ENCODE measurements around the gene LIN7C.

LIN7C gene

DNA sequence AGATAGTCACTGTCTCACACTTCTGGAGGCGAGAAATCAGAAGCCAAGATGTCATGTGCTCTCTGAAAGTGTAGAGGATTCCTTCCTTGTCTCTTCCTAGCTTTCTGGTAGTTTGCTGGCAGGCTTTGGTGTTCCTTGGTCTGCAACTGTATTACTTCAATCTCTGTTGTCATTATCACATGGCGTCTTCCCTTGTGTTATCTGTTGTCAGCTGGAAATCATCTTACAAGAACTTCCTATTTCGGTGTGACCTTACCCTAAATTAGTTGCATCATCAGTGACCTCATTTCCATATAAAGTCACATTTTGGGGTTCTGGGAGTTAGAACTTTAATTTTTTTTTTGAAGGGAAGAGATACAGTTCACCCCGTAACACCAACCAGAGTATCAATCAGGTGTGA, 3.3 kb upstream of the LIN7C start:
- no peak for DNase-seq (ENCODE audit: low read depth, low spot score)

DNA sequence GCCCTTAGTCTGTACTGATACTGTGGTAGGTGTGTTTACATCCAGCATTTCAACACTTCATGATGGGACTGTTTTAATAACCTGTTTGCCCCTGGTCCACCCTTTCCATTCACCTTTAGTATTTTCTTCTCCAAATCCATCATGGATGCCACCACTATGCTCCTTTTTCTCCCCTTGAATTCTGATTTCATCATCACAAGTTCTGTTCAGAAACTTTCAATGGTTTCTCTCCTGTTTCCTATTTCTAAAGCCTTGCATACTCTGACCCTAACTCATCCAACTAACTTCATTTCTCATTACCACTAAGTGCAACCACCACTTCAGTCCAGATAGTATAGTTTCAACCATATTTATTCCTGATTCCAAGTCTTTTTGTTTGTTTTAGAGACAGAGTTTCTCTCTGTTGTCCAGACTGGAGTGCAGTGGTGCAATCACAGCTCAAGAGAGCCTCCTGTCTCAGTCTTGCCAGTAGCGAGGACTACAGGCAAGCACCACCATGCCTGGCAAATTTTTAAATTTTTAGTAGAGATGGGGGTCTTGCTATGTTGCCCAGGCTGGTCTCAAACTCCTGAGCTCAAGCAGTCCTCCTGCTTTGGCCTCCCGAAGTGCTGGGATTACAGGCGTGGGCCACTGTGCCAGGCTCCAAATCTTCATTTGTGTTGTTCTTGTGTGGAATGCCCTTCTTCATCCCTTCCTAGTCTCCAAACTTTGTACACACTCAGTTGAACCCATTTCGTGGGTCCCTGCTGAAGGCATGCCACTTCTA, 1.2 kb upstream of the LIN7C start:
- DNase-seq (ENCODE audit: low read depth, low spot score) = no peak

DNA sequence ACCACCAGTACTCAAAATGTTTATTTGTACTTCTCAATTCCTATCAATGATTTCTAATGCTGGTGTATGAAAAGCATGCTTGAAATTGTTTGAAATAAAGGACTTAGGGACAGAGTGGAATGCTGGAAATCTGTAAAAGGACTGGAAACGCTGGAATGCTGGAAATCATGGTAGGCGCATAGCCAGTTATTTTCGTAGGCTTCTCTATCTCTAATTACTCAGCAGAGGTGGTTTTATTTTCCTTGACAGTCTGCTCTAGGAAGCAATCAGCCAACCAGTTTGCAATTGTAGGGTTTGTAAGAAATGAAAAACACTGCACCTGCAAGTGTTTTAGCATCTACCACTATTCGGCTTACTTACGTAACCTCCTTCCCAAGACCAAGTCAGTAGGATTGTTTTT, 788 bp downstream of the LIN7C start:
- no peak for DNase-seq (ENCODE audit: low read depth, low spot score)

DNA sequence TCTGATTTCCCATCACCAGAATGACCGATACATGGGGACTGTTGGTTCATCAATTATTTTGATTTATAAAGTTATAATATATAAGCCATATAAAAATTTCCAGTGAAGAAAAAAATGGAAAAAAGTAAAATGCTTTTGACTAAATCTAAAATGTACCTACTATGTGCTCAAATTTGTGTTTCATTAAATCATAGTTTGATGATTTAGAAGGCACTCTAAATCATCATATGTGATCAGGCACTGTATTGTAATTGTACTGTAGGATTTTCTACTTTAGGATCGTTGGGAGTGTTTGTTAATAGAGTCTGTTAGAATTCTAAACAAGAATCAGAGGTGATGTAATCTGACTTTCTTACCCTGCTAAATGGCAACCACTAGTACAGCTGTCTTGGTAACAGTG, 2.4 kb downstream of the LIN7C start:
- DNase-seq (ENCODE audit: low read depth, low spot score) = no peak

DNA sequence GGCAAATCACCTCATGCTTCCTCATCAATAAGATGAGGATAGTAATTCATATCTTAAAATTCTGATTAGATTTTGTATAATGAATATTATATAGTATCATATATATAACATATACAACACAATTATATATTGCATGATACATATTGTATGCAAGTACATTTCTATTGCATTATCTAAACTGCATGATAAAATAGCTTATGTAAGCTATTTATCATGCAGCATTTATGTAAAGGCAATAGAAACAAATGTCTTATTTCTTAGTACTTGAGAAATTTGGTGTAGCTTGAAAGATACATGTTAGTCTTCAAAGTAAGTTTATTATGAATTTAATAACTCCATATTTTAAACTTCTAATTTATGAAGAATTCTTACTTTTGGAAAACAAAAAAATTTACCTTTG, 5.5 kb downstream of the LIN7C start:
- no peak for DNase-seq (ENCODE audit: low read depth, low spot score)

DNA sequence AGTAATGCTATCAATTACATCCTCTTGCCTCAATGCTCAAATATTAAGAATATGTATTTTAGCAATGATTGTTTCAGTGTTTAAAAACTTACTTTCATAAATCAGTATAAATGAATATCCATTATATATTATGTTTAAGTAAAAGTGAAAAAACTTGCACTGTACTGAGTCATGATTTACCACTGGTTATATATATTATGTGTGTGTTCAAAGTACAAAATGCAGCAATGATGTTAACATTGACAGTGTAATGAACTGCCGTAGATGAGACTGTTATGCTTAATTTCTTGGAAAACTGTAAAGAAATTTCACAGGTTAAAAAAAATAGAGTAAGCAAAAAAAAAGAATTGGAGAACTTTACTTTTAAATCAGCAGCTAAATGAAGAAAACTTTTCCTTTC, 8.7 kb downstream of the LIN7C start:
- DNase-seq (ENCODE audit: low read depth, low spot score) = no peak

DNA sequence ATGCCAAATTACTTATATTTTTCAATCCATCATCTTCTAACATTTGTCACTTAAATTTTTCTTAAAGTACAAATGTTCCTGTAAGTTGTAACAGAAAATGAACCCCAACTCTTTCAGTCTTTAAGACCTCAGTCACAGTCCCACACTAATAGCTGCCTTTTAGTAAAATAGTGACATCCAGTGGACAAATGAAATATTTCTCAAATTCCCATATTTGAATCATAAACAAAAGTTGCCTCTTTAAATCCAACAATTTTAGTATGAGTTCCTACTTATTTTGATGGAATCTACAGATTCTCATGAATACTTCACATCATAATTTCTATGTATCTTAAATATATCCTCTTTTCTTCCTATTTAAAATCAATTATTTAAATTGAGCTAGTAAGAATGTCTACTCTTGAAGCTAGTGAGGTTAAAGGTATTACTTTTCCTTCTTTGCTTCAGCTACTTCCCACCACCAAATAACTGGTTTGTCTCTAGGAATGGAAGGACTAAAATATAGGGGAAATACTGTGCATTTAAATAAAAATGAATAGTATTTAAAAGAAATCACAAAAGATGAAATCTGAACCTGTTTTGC, 9.2 kb downstream of the LIN7C start:
- no peak for DNase-seq (ENCODE audit: low read depth, low spot score)

DNA sequence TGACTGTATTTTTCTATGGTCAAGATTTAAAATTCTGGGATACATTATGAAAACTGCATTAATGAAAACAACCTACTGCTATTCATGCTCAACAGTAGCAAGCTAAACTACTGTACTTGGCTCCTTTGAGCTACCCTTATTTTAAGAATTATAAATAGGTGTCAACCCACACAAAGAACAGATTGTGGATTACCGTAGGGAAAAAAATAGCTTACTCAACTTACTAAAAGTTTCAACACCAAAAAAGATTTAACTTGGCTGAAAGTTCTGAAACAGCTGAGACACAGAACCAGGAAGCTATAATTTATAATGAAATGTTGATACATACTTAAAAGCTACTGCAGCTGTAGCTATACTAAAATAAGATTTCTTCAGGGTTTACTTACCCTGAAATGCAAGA, 10.1 kb downstream of the LIN7C start:
- DNase-seq (ENCODE audit: low read depth, low spot score) = no peak

DNA sequence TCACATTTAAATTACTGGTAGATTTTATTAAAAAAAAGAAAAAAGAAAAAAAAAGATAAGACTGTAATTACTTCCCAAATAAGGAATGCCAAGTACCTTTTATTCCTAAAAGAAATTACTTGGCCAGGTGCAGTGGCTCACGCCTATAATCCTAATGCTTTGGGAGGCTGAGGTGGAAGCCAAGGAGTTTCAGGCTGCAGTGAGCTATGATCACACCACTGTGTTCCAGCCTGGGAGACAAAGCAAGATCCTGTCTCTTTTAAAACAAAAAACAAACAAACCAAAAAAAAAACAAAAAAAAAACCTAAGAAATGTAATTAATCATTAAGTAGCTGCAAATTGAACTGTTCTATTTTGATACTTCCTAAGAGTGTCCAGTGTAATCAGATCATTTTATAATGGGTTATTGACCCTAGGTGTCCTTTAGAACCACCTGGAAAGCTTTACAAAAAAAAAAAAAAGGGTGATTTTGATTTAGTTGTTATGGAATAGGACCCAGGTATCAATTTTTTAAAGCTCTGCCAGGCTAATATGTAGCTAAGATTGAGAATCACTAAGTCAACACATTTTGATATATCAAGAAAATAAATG, 10.8 kb downstream of the LIN7C start:
- DNase-seq (ENCODE audit: low read depth, low spot score) = no peak

DNA sequence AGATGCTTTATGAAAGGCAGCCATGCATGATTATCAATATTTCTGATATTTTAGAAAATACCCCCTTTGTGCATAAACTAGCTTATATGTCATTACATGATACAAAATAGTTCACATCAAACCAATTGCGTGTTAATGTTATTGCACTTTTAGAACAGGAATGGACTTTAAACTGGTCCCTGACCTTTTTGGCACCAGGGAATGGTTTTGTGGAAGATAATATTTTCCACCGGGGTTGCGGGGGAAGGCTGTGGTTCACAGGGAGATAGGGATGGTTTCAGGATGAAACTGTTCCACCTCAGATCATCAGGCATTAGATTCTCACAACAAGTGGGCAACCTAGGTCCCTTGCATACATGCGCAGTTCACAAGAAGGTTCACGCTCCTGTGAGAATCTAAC, 17.5 kb downstream of the LIN7C start:
- no peak for DNase-seq (ENCODE audit: low read depth, low spot score)

DNA sequence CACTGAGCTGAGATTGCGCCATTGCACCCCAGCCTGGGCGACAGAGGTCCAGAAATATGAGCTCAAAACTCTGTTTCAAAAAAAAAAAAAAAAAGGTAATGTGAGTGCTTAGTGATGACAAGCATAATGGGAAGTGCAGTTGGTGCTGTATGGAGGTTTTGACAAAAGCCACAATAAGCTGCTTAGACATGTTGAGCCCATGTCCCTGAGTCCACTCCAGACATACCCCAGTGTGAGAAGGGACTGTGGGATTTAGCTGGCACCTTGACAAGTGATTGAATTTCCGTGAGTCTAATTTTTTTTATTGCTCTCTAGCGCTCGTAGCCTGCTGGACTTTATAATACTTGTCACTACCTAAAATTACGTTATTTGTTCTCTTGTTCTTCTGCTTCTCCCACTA, 18.9 kb downstream of the LIN7C start:
- DNase-seq (ENCODE audit: low read depth, low spot score) = no peak

DNA sequence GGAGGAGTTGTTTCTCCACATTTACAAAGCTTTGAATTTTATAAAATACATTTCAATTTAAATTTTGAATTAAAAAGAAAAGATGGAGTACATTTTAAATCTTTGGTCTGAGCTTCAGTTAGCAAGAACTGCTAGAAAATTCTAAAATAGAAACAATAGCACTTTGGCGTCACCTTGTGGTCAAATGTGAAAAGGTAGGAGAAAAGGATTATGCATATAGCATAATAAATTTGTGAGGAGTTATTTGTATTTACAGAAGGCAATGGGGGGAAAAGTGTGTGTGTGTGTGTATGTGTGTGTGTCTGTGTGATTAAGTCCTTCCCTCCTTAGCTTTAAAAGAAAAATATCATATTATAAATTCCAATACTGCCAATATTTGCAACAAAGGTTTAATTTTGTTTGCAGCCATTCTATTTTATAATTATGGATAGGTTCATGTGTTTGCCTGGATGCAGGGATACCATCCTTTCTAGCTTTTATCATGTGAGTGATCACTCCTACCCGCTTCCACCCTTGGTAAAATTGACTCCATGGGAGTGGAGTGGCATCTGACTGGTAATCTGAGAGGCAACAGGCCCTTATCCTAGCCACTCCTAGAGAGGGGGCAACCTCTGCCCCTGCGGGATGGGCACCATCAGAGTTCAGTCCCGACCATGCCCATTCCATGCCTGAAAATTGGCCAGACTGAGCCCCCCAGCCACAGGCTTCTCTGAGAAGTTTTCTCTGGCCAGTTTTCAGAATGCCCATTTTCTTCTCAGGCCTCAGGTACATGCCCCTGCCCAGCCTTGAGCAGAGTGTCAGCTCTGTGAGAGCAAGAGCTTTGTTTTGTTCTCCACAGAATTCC, 20.4 kb downstream of the LIN7C start:
- DNase-seq (ENCODE audit: low read depth, low spot score) = peak; percentile 34

DNA sequence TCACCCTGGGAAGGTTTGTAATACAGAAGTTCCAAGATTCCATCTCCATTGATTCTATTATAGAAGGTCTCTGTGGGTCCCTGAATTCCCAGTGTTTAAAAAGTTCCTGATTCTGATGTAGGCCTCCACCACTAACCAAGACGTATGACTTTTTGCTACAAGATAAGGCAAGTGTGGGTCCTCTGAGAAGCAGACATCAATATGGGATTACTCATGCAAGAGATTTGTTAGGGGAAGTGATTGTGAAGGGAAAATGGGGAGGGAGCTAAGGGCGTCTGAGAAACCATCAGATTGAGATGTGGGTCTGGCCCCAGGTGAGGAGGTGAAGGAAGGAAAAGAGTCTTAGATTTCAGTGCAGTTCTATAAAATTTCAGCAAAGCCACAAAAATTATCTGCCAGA, 23.8 kb downstream of the LIN7C start:
- DNase-seq (ENCODE audit: low read depth, low spot score) = no peak

DNA sequence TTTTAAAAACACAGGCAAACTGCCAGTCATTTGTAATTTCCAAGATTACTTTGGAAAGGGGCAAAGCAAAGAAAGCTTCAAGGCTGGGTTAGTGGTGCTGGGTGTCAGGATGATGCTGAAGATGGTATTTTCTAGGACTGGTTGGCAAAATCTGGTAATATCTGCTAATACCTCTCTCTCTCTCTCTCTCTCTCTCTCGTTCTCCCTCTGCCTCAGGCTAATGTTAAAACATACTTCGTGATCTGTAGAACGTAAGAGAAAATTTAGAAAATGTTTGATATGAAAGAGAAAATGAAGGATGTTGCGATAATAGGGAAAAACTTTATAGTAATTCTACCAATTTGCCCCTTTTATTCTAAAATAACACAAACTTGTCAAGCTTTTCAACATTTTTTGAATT, 24.6 kb downstream of the LIN7C start:
- no peak for DNase-seq (ENCODE audit: low read depth, low spot score)

DNA sequence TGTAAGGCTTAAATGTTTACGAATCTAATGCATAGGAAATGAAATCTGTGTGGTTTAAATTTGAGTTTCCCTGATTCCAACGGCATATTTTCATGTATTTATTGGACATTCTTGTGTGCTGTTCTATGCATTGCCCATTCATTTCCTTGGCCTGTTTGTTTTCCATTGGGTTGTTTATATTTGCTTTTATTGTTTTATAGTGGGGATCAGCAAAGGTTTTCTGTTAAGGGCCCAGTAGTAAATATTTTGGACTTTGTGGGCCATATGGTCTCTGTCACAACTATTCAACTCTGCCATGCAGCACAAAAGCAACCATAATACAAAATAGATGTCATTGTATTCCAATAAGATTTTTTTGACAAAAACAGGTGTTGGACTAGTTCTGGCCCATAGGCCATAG, 28.7 kb downstream of the LIN7C start:
- no peak for DNase-seq (ENCODE audit: low read depth, low spot score)

DNA sequence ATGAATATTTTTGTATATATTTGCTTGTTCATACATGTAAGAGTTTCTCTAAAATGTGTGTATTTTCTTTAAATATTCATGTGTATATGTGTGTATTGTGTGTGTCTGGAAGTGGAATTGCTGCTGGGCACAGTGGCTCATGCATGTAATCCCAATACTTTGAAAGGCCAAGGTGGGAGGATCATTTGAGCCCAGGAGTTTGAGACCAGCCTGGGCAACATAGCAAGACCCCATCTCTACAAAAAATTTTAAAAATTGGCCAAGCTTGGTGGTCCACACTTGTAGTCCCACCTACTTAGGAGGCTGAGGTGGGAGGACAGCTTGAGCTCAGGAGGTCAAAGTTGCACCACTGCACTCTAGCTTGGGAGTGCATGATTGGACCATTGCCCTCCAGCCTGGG, 29.3 kb downstream of the LIN7C start:
- no peak for DNase-seq (ENCODE audit: low read depth, low spot score)

DNA sequence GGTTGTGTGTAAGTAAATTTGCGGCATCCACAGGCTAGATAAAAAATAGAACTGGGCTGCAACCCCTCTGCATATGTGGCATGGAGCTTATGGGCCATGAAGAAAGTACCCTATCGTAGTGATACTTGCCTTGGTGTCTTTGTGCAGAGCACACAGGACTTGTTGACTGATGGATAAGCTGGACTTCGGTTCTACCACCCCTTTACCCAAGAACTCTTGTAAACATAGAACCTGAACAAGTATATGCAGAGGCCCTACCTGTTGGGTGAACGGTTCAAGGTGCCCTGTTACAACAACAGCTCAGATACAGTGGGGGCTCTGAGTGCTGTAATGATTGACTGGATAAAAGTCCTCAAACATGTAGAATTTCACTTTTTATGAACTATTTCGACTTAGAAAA, 30.9 kb downstream of the LIN7C start:
- DNase-seq (ENCODE audit: low read depth, low spot score) = no peak

DNA sequence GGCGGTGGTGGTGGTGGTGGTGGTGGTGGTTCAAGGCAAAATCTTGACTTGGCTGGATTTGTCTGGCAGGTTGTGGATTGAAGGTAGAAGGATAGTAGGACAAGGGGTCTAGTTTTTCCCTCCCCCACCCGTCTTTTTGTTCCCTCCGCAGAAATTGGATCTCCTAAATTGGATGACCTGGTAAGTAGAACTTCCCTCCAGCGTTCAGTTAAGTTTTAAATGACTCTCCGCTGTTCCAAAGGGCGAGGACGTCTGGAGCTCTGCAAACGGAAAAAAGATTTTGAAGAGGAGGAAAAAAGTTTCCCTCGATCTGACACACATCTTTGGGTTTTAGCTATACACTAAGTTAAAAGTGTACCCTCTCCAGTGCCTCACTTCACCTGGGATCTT, 33.6 kb downstream of the LIN7C start:
- no peak for DNase-seq (ENCODE audit: low read depth, low spot score)

DNA sequence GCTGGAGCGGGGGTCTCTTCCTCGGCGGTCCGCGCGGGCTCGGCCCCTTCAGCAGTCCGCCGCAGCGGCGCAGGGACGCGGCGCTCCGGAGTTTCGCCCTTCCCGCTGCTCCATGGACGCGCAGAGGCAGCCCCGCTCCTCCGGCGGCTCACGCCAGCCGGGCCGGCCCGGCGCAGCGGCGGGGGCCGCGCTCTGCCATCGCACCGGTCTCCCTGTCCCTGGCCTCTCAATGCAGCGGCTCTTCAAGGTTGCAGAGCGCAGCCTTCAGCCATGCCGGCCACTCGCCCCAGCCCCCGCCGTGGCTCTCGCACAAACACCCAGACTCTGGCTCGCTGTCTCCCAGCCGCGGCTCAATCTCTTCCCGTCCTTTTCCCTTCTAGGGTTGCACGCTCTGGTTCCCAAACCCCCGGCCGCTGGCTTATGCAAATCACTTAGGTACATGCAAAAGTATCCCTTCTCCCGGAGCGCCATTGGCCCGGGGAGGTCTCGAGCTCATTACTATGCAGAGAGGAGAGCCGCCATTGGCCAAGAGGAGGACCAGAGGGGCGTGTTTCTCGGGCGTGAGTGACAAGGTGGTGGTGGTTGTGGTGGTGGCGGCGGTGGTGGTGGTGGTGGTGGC, 34.1 kb downstream of the LIN7C start, which contains the start of gene LGR4:
Gene LGR4, minus strand, starts transcription at position 393 of the 619 bp plus-strand sequence. CDS start 488 bp downstream, outside the sequence.
- peak; percentile 84 for DNase-seq (ENCODE audit: low read depth, low spot score)

DNA sequence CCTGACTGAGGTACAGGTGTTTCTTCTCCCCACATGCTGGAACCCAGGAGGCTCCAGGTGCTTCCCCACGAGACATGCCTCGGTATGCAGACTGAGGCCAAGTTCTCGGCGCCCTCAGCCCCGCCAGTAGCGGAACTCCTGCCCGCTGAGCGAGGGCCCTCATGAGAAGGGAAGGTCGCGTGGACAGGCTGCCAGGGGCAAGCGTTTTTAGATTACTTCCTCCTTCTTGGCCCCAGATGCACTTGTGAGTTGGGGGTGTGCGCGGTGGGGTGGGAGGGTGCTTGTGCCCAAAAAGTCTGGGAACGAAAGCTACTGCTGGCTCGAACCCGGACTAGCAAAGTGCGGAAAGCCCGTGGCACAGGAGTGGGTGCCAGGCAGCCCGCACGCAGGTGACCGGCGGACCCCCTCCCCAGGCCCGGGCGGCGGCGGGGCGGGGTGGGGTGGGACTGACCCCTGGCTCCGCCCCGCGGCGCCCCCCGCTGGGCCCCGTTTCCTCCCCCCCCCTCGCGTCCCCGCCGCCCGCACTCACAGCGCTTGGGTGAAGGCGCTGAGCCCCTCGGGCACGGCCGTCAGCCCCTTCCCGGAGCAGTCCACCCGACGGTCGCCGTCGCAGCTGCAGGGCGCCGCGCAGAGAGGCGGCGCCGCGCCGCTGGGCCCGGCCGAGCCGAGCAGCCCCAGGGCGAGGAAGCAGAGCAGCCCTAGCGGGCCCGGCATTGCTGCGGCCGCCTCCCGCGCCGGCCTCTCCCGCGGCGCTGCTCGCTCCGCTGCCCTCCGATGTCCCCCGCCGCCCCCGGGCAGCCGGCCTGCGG, 34.8 kb downstream of the LIN7C start:
- DNase-seq (ENCODE audit: low read depth, low spot score) = no peak
